IMR-90 (cell line): Measurements from ENCODE around the gene REXO1. TPM values are rescaled to one million over a fixed set of nuclear protein-coding genes. Genes with fewer than 3 reads are reported as not detected.
A peak's percentile ranks its signal among the peaks of the same experiment; 100 is the strongest.

Experiments used
- ATAC-seq: fragments of 200-7000 bp; cut with Tn5 transposase; 2 replicates; pipeline ENCODE4 v1.9.1; 2020; ENCODE audit warnings: low read depth, mild to moderate bottlenecking, moderate library complexity
- BruUV-seq: library from RNA; stranded (reverse); fragments of 400-500 nt; replicated peaks from 2 replicates; lab custom pipeline; 2021; lab: Mats Ljungman, UMichigan
- CTCF ChIA-PET: fragments of 300-600 bp; formaldehyde crosslinking; extraction: SDS; loops from one replicate; lab custom pipeline; 2021; ENCODE audit warnings: antibody characterized with exemption; lab: Yijun Ruan, JAX
- POLR2A ChIA-PET: fragments of 300-600 bp; sonication (Branson Sonifier 250); formaldehyde crosslinking; loops from one replicate; lab custom pipeline; 2022; ENCODE audit warnings: antibody characterized with exemption; ENCODE audit not compliant: unreplicated experiment; lab: Charles Lee
- DNase-seq: peaks from one replicate; pipeline ENCODE4 v3.0.0; 2013
- H2AFZ ChIP-seq: replicated peaks from 2 replicates; pipeline ENCODE3; 2013; ENCODE audit warnings: low read length, mild to moderate bottlenecking; ENCODE audit not compliant: poor library complexity
- H2AK5ac ChIP-seq: 2 replicates; pipeline ENCODE4 v1.6.1; 2013; ENCODE audit warnings: low read depth, low read length, inconsistent platforms
- H2AK9ac ChIP-seq: replicated peaks from 2 replicates; pipeline ENCODE3; 2013; ENCODE audit warnings: mild to moderate bottlenecking, low read depth, low read length, moderate library complexity; ENCODE audit not compliant: poor library complexity
- H2BK120ac ChIP-seq: 2 replicates; pipeline ENCODE4 v1.6.1; 2013; ENCODE audit warnings: low read depth, low read length, inconsistent platforms
- H2BK15ac ChIP-seq: 3 replicates; pipeline ENCODE4 v1.6.1; 2013; ENCODE audit warnings: low read depth, low read length, inconsistent platforms
- H2BK20ac ChIP-seq: 2 replicates; pipeline ENCODE4 v1.6.1; 2013; ENCODE audit warnings: low read depth, mild to moderate bottlenecking, inconsistent platforms, low read length, moderate library complexity
- H2BK5ac ChIP-seq: 2 replicates; pipeline ENCODE4 v1.6.1; 2013; ENCODE audit warnings: mild to moderate bottlenecking, low read depth, low read length, inconsistent platforms; ENCODE audit not compliant: poor library complexity, severe bottlenecking
- H3K14ac ChIP-seq: replicated peaks from 2 replicates; pipeline ENCODE4 v1.6.1; 2013; ENCODE audit warnings: low read depth, low read length, inconsistent platforms
- H3K18ac ChIP-seq: 2 replicates; pipeline ENCODE4 v1.6.1; 2013; ENCODE audit warnings: low read depth, low read length, control low read depth
- H3K23ac ChIP-seq: 2 replicates; pipeline ENCODE4 v1.6.1; 2013; ENCODE audit warnings: low read depth, low read length, inconsistent platforms
- H3K27ac ChIP-seq: 2 replicates; pipeline ENCODE4 v1.5.1; 2013; ENCODE audit warnings: mild to moderate bottlenecking, control low read depth, low read length; ENCODE audit not compliant: insufficient read depth
- H3K27me3 ChIP-seq: 2 replicates; pipeline ENCODE4 v1.6.1; 2013; ENCODE audit warnings: low read length; ENCODE audit not compliant: control insufficient read depth, insufficient read depth
- H3K36me3 ChIP-seq: 2 replicates; pipeline ENCODE4 v1.6.1; 2013; ENCODE audit warnings: low read length, mixed read lengths; ENCODE audit not compliant: control insufficient read depth, insufficient read depth
- H3K4ac ChIP-seq: 2 replicates; pipeline ENCODE4 v1.6.1; 2013; ENCODE audit warnings: low read depth, low read length, inconsistent platforms
- H3K4me1 ChIP-seq: 2 replicates; pipeline ENCODE4 v1.6.1; 2013; ENCODE audit warnings: low read length, mixed read lengths; ENCODE audit not compliant: control insufficient read depth, insufficient read depth
- H3K4me2 ChIP-seq: 2 replicates; pipeline ENCODE4 v1.6.1; 2013; ENCODE audit warnings: low read depth, mild to moderate bottlenecking, control low read depth, low read length, moderate library complexity
- H3K4me3 ChIP-seq: 2 replicates; pipeline ENCODE4 v1.5.1; 2013; ENCODE audit warnings: low read depth, mild to moderate bottlenecking, control low read depth, low read length, moderate library complexity; ENCODE audit not compliant: insufficient read depth
- H3K56ac ChIP-seq: 2 replicates; pipeline ENCODE4 v1.6.1; 2013; ENCODE audit warnings: low read length, inconsistent platforms; ENCODE audit not compliant: insufficient read depth; ENCODE audit errors: extremely low read depth
- H3K79me1 ChIP-seq, 2 experiments: 2 replicates each; pipeline ENCODE4 v1.6.1; 2013; ENCODE audit warnings: low read length in 2 of 2, inconsistent platforms in 1 of 2, low read depth in 1 of 2
- H3K9ac ChIP-seq: 2 replicates; pipeline ENCODE4 v1.6.1; 2013; ENCODE audit warnings: low read depth, low read length, control low read depth
- H3K9me1 ChIP-seq: 2 replicates; pipeline ENCODE4 v1.6.1; 2013; ENCODE audit warnings: low read length, inconsistent platforms; ENCODE audit not compliant: insufficient read depth
- H3K9me3 ChIP-seq: 2 replicates; pipeline ENCODE4 v1.6.1; 2013; ENCODE audit warnings: low read length; ENCODE audit not compliant: control insufficient read depth, insufficient read depth
- H4K20me1 ChIP-seq: 2 replicates; pipeline ENCODE4 v1.6.1; 2013; ENCODE audit warnings: low read length, inconsistent platforms; ENCODE audit not compliant: insufficient read depth
- H4K5ac ChIP-seq: 2 replicates; pipeline ENCODE4 v1.6.1; 2013; ENCODE audit warnings: mild to moderate bottlenecking, low read depth, low read length, control low read depth
- H4K8ac ChIP-seq, 2 experiments: 2 replicates each; pipeline ENCODE4 v1.6.1; 2013; ENCODE audit warnings: low read depth in 2 of 2, low read length in 2 of 2, control low read depth in 1 of 2, inconsistent platforms in 1 of 2
- H4K91ac ChIP-seq: 2 replicates; pipeline ENCODE4 v1.6.1; 2013; ENCODE audit warnings: low read depth, low read length, inconsistent platforms; ENCODE audit not compliant: insufficient read depth
- BHLHE40 ChIP-seq: fragments of 150-350 bp; IDR thresholded peaks from 2 replicates; pipeline ENCODE4 v1.6.1; 2016; ENCODE audit warnings: mild to moderate bottlenecking, low read depth, low read length
- CEBPB ChIP-seq: IDR thresholded peaks from 2 replicates; pipeline ENCODE4 v1.6.1; 2012; ENCODE audit warnings: low read depth, low read length, improper control_type of control experiment
- CHD1 ChIP-seq: IDR thresholded peaks from 2 replicates; pipeline ENCODE4 v1.6.1; 2012; ENCODE audit warnings: low read depth, low read length, improper control_type of control experiment
- CTCF ChIP-seq: conservative IDR thresholded peaks from 2 replicates; pipeline ENCODE4 v1.5.1; 2012; ENCODE audit warnings: mild to moderate bottlenecking, low read depth, low read length, improper control_type of control experiment
- ELK1 ChIP-seq: fragments of 150-350 bp; IDR thresholded peaks from 2 replicates; pipeline ENCODE4 v1.6.1; 2016; ENCODE audit warnings: low read depth, mild to moderate bottlenecking, low read length, moderate library complexity, borderline replicate concordance
- FOS ChIP-seq: fragments of 150-350 bp; IDR thresholded peaks from 2 replicates; pipeline ENCODE4 v1.6.1; 2016; ENCODE audit warnings: low read depth, low read length
- MAFK ChIP-seq: IDR thresholded peaks from 2 replicates; pipeline ENCODE4 v1.6.1; 2012; ENCODE audit warnings: low read depth, low read length, improper control_type of control experiment
- MAZ ChIP-seq: IDR thresholded peaks from 2 replicates; pipeline ENCODE4 v1.6.1; 2012; ENCODE audit warnings: low read depth, mild to moderate bottlenecking, low read length, improper control_type of control experiment, moderate library complexity, borderline replicate concordance
- MXI1 ChIP-seq: IDR thresholded peaks from 2 replicates; pipeline ENCODE4 v1.6.1; 2012; ENCODE audit warnings: low read depth, mild to moderate bottlenecking, low read length, moderate library complexity, borderline replicate concordance
- NFE2L2 ChIP-seq: fragments of 150-350 bp; IDR thresholded peaks from 2 replicates; pipeline ENCODE4 v1.6.1; 2016; ENCODE audit warnings: low read depth, mild to moderate bottlenecking, low read length
- POLR2A ChIP-seq: IDR thresholded peaks from 2 replicates; pipeline ENCODE4 v1.6.1; 2012; ENCODE audit warnings: mild to moderate bottlenecking, low read depth, low read length
- RAD21 ChIP-seq: IDR thresholded peaks from 2 replicates; pipeline ENCODE4 v1.6.1; 2012; ENCODE audit warnings: low read length, improper control_type of control experiment
- RCOR1 ChIP-seq: IDR thresholded peaks from 2 replicates; pipeline ENCODE4 v1.6.1; 2012; ENCODE audit warnings: mild to moderate bottlenecking, low read length, improper control_type of control experiment; ENCODE audit not compliant: insufficient replicate concordance
- WGBS, 2 experiments: methylation state at CpG; one replicate each; pipeline versions ENCODE4 v1.1.5 to v1.1.7; 2013; ENCODE audit warnings: missing lambda C conversion rate in 2 of 2; ENCODE audit not compliant: insufficient read length in 1 of 2; ENCODE audit errors: extremely low coverage in 2 of 2; 5-methylcytosine and 5-hydroxymethylcytosine counted together
- dilution Hi-C: fragments of 300-500 bp; cut with HindIII; formaldehyde crosslinking; loops from one replicate; pipeline ENCODE4 v1.14.3; 2018; ENCODE audit warnings: low sequenced_read_pairs; ENCODE audit not compliant: unreplicated experiment
- in situ Hi-C: fragments of 300-500 bp; cut with MboI; formaldehyde crosslinking; loops from 3 replicates; pipeline ENCODE4 v1.14.3; 2019; ENCODE audit warnings: low sequenced_read_pairs, inconsistent platforms, mixed read lengths
- intact Hi-C: fragments of 100-400 bp; cut with micrococcal nuclease; formaldehyde crosslinking; loops from 2 replicates; pipeline ENCODE4 v1.10.0; 2022
- polyA plus RNA-seq, 3 experiments: library from polyadenylated mRNA; depleted of rRNA; stranded (reverse); fragments of >200 nt; gene quantifications; 2 replicates each; pipeline ENCODE4 v1.2.3, GENCODE V29; 2012; ENCODE audit warnings: low replicate concordance in 1 of 3
- total RNA-seq: library from RNA; depleted of rRNA; stranded (reverse); fragments of >200 nt; gene quantifications from 2 replicates; pipeline ENCODE4 v1.2.3, GENCODE V29; 2012

Gene REXO1
- total and polyA plus RNA-seq, 2 of the 4 experiments (the other 2 are of a cell fraction), result 1.4 to 63.7 TPM

- TF ChIP-seq FOS (no peak), RCOR1 (no peak), NFE2L2 (no peak), MAZ (no peak)
These were observed 14.7 kb downstream of the REXO1 start (continued) for GRCh38 chr19:1833540-1833939.

GRCh38 chr19:1832046-1832663, 16.1 kb downstream of the REXO1 start:
- no peak overlapping the region for H3K56ac ChIP-seq
- no peaks in the 10 kb centered on the region for H3K4me1 ChIP-seq
- no peak overlapping the region for H4K91ac ChIP-seq
- H4K20me1 ChIP-seq, result peaks cover 67% of the 10 kb centered on the region
- in situ Hi-C loops (no loop called here), dilution Hi-C loops (no loop called here), intact Hi-C loops (no loop called here)
- H2AFZ ChIP-seq, result peak overlapping the region; percentile 2
- H3K4ac ChIP-seq, result no peak overlapping the region
- CTCF ChIA-PET, result no interaction called here
- H3K9me1 ChIP-seq, result no peaks in the 10 kb centered on the region
- no peak overlapping the region for H2BK20ac ChIP-seq
- no peak overlapping the region for H2AK5ac ChIP-seq
- no peaks in the 10 kb centered on the region for H3K9me3 ChIP-seq
- POLR2A ChIA-PET, result no interaction called here
- DNase-seq (no peak), ATAC-seq (no peak)
- BruUV-seq, result no TSS peak
- no peak overlapping the region for H4K8ac ChIP-seq
- H2BK120ac ChIP-seq, result no peak overlapping the region
- no peak overlapping the region for H2BK15ac ChIP-seq
- no peak overlapping the region for H3K4me3 ChIP-seq
- H2BK5ac ChIP-seq, result no peak overlapping the region
- 89% methylated on average over 16 of the region's 26 CpGs; no CpG with 5 or more reads in 1 of the 2 experiments for WGBS, 2 experiments
- H2AK9ac ChIP-seq, result peak overlapping the region; percentile 55
- H3K27ac ChIP-seq, result no peak overlapping the region
- no peak overlapping the region for H3K18ac ChIP-seq
- H3K23ac ChIP-seq, result no peak overlapping the region
- peaks cover 24 to 59% of the 10 kb centered on the region in 2 experiments for H3K79me1 ChIP-seq
- H3K4me2 ChIP-seq, result no peak overlapping the region
- no peak overlapping the region for H3K9ac ChIP-seq
- no peaks in the 10 kb centered on the region for H3K27me3 ChIP-seq
- H3K36me3 ChIP-seq, result peaks cover 7% of the 10 kb centered on the region; the same call in 1 of the 2 replicates
- H4K5ac ChIP-seq, result no peak overlapping the region
- H3K14ac ChIP-seq, result no peak overlapping the region
- no peak for TF ChIP-seq CHD1
- TF ChIP-seq CTCF, result no peak
- no peak for TF ChIP-seq MAFK
- no peak for TF ChIP-seq RAD21
- TF ChIP-seq NFE2L2, result no peak
- no peak for TF ChIP-seq CEBPB
- TF ChIP-seq BHLHE40, result no peak
- TF ChIP-seq ELK1, result no peak
- TF ChIP-seq MXI1, result no peak
- TF ChIP-seq POLR2A, result no peak
